Right lobe of liver (tissue), 4 donors: ENCODE data around the gene DEFB112.

Experiments used
- CTCF ChIP-seq, 4 donors: fragments of 200-600 bp in 3 of 4; fragments of 450-650 bp in 1 of 4; IDR thresholded peaks; one replicate each; pipeline versions ENCODE4 v1.5.1 to v1.8.0; 2016 to 2022; ENCODE audit warnings: antibody characterized with exemption in 4 of 4, mild to moderate bottlenecking in 2 of 4
- POLR2A ChIP-seq: fragments of 450-650 bp; IDR thresholded peaks from one replicate; pipeline ENCODE4 v1.6.1; 2017; ENCODE audit warnings: antibody characterized with exemption, mild to moderate bottlenecking
- donor health status: DM: no; HTN: no; CAD: no.
- donor health status: DM: no; HTN: no; CAD: no.
- donor health status: DM: no; HTN: yes; CAD: no.

- peak in 3 of 4 donors; percentile 13 to 30 (median 18) for TF ChIP-seq CTCF (IDR thresholded peaks at IDR 0.05)
- TF ChIP-seq POLR2A = no peak
Observed at GRCh38 chr6:50030777-50031562, 18.8 kb downstream of the DEFB112 start.
